ENCODE results near the gene SPTBN4. TPM values are rescaled to one million over a fixed set of nuclear protein-coding genes. Genes with fewer than 3 reads are reported as not detected.

SPTBN4 gene
- total and polyA plus RNA-seq, 2 of the 4 experiments (the other 2 are of a cell fraction), result 0.72 to 0.91 TPM

DNA sequence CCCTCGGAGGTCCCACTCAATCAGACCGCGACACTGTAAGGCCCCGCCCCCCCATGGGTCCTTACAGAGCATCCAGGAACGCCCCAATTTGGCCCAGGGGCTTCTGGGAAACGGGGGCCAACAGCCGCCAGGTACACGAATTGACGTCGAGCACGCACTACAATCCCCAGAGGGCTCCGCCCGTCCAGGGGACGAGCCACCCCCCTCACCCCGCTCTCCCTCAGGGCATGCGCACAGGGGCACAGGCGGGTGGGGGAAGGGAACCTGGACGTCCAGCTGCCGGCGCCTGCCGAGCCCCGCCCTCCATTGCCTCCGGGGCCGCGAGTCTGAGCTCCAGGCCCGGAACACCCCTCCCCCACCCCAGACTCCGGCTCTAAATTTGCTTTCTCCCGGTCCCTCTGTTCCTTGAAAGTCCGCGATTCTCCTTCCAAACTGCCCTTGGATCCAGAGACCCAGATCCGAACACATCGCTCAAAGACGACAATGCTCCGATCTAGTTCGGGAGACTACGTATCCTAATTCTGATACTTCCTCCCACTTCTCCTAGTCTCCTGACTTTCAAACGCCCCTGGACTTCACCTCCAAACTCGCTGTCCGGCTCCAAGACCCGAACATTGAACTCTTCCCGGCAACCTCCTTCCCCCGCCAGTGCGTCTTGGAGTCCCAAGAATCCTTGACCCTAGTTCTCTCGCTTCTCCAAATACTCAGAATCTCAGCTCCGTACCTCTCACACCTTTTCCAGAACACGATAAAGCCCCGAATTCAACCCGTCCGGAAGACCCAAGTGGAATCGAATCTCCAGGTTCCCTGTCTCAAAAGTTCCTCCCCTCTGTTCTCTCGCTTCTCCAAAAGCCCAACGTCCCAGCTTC is 23.4 kb upstream of the SPTBN4 start:
- H3K4me1 ChIP-seq (ENCODE audit: control insufficient read depth, insufficient read depth, low read length), result peaks cover 2% of the 10 kb centered on the region
- H4K8ac ChIP-seq (ENCODE audit: low read depth in 2 of 2, low read length in 2 of 2), result peak overlapping the region; percentile 88 to 97
- 0% methylated on average over 29 of the region's 52 CpGs; no CpG with 5 or more reads in 1 of the 2 experiments for WGBS, 2 experiments (ENCODE audit: extremely low coverage in 2 of 2, insufficient read length in 1 of 2)
- peaks cover 33% of the 10 kb centered on the region for H4K20me1 ChIP-seq (ENCODE audit: insufficient read depth, low read length)
- ATAC-seq (ENCODE audit: low read depth), result peak; percentile 76
- peak overlapping the region; percentile 47; the same call in 1 of the 2 replicates for H2BK20ac ChIP-seq (ENCODE audit: low read depth, low read length)
- peak overlapping the region; percentile 95 for H2AFZ ChIP-seq (replicated peaks; ENCODE audit: low read length, poor library complexity)
- peak overlapping the region; percentile 97 for H3K56ac ChIP-seq (ENCODE audit: extremely low read depth, insufficient read depth, low read length)
- peak overlapping the region; percentile 70 for H3K4me3 ChIP-seq (ENCODE audit: insufficient read depth, low read depth, low read length)
- H3K9ac ChIP-seq (ENCODE audit: low read depth, low read length), result peak overlapping the region; percentile 99
- H3K4me2 ChIP-seq (ENCODE audit: low read depth, low read length), result peak overlapping the region; percentile 65
- in situ Hi-C loops (cut with MboI; ENCODE audit: low sequenced_read_pairs) (no loop called here), dilution Hi-C loops (cut with HindIII; ENCODE audit: low sequenced_read_pairs, unreplicated experiment) (no loop called here), intact Hi-C loops (cut with micrococcal nuclease) (loop anchor here (1.0 to 5.0 kb wide), 5 partner anchors 18 to 204 kb away; partner anchors contain the start of genes C19orf47, PLD3 and SERTAD1)
- POLR2A ChIA-PET (ENCODE audit: unreplicated experiment), result interaction anchor here (1.0 kb wide), 1 partner anchor 21 kb away, joined by 4 read pairs; the partner anchor contains the start of gene BLVRB
- CTCF ChIA-PET, result interaction anchor here (0.7 to 1.3 kb wide), 3 partner anchors 19 to 159 kb away, joined by 3 read pairs; no protein-coding TSS in a partner anchor
- BruUV-seq (replicated peaks), result no TSS peak
- DNase-seq, result peak; percentile 100
- no peaks in the 10 kb centered on the region for H3K9me3 ChIP-seq (ENCODE audit: control insufficient read depth, insufficient read depth, low read length)
- peak overlapping the region; percentile 99 for H3K23ac ChIP-seq (ENCODE audit: low read depth, low read length)
- H3K9me1 ChIP-seq (ENCODE audit: insufficient read depth, low read length), result no peaks in the 10 kb centered on the region; the same call in 1 of the 2 replicates
- H2BK5ac ChIP-seq (ENCODE audit: low read depth, low read length, poor library complexity, severe bottlenecking), result peak overlapping the region; percentile 91
- H3K79me1 ChIP-seq (ENCODE audit: low read depth in 1 of 2, low read length in 2 of 2), result peaks cover 16 to 44% of the 10 kb centered on the region in 2 experiments; a peak in 3 of 4 replicates
- peak overlapping the region; percentile 98 for H4K91ac ChIP-seq (ENCODE audit: insufficient read depth, low read depth, low read length)
- H2AK9ac ChIP-seq (replicated peaks; ENCODE audit: low read depth, low read length, poor library complexity), result peak overlapping the region; percentile 100
- peak overlapping the region; percentile 86 for H4K5ac ChIP-seq (ENCODE audit: low read depth, low read length)
- peak overlapping the region; percentile 78; the same call in 2 of the 3 replicates for H2BK15ac ChIP-seq (ENCODE audit: low read depth, low read length)
- peak overlapping the region; percentile 99 for H2AK5ac ChIP-seq (ENCODE audit: low read depth, low read length)
- peak overlapping the region; percentile 88 for H2BK120ac ChIP-seq (ENCODE audit: low read depth, low read length)
- H3K4ac ChIP-seq (ENCODE audit: low read depth, low read length), result peak overlapping the region; percentile 100
- TF ChIP-seq BHLHE40 (IDR thresholded peaks at IDR 0.05; ENCODE audit: low read depth, low read length) (0 out of 2 replicates have a peak, but pooled peaks have one; percentile 49), MXI1 (IDR thresholded peaks at IDR 0.05; ENCODE audit: borderline replicate concordance, low read depth, low read length) (peak; percentile 35; the same call in 1 of the 2 replicates), POLR2A (IDR thresholded peaks at IDR 0.05; ENCODE audit: low read depth, low read length) (peak; percentile 72), RCOR1 (IDR thresholded peaks at IDR 0.05; ENCODE audit: insufficient replicate concordance, low read length) (no peak), SMC3 (IDR thresholded peaks at IDR 0.05; ENCODE audit: low read depth, low read length) (0 out of 2 replicates have a peak, but pooled peaks have one; percentile 7), MAZ (IDR thresholded peaks at IDR 0.05; ENCODE audit: borderline replicate concordance, low read depth, low read length) (peak; percentile 97), RFX5 (IDR thresholded peaks at IDR 0.05; ENCODE audit: low read depth, low read length) (no peak), NFE2L2 (IDR thresholded peaks at IDR 0.05; ENCODE audit: low read depth, low read length) (no peak), FOS (IDR thresholded peaks at IDR 0.05; ENCODE audit: low read depth, low read length) (0 out of 2 replicates have a peak, but pooled peaks have one; percentile 7), CHD1 (IDR thresholded peaks at IDR 0.05; ENCODE audit: low read depth, low read length) (no peak), MAFK (IDR thresholded peaks at IDR 0.05; ENCODE audit: low read depth, low read length) (no peak), RAD21 (IDR thresholded peaks at IDR 0.05; ENCODE audit: low read length) (peak; percentile 13; the same call in 1 of the 2 replicates)
- TF ChIP-seq, protein P1, sequence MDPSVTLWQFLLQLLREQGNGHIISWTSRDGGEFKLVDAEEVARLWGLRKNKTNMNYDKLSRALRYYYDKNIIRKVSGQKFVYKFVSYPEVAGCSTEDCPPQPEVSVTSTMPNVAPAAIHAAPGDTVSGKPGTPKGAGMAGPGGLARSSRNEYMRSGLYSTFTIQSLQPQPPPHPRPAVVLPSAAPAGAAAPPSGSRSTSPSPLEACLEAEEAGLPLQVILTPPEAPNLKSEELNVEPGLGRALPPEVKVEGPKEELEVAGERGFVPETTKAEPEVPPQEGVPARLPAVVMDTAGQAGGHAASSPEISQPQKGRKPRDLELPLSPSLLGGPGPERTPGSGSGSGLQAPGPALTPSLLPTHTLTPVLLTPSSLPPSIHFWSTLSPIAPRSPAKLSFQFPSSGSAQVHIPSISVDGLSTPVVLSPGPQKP (IDR thresholded peaks at IDR 0.05; ENCODE audit: borderline replicate concordance, low read depth, low read length), result no peak
- TF ChIP-seq, protein P2, sequence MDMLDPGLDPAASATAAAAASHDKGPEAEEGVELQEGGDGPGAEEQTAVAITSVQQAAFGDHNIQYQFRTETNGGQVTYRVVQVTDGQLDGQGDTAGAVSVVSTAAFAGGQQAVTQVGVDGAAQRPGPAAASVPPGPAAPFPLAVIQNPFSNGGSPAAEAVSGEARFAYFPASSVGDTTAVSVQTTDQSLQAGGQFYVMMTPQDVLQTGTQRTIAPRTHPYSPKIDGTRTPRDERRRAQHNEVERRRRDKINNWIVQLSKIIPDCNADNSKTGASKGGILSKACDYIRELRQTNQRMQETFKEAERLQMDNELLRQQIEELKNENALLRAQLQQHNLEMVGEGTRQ (IDR thresholded peaks at IDR 0.05; ENCODE audit: low read depth, low read length), result peak; percentile 39
- H3K36me3 ChIP-seq (ENCODE audit: control insufficient read depth, insufficient read depth, low read length), result peaks cover 23% of the 10 kb centered on the region
- peak overlapping the region; percentile 95 for H3K27ac ChIP-seq (ENCODE audit: insufficient read depth, low read length)
- peak overlapping the region; percentile 94 for H3K18ac ChIP-seq (ENCODE audit: low read depth, low read length)
- H3K14ac ChIP-seq (replicated peaks; ENCODE audit: low read depth, low read length), result peak overlapping the region; percentile 99
- no peaks in the 10 kb centered on the region for H3K27me3 ChIP-seq (ENCODE audit: control insufficient read depth, insufficient read depth, low read length)
